Duodenal mucosa (tissue), 2 donors: ENCODE data around the gene CTBP2.

Experiments used
- H3K27ac ChIP-seq: one replicate; pipeline ENCODE4 v1.7.0; 2013; ENCODE audit warnings: low read depth, low read length
- H3K27me3 ChIP-seq, 2 donors: one replicate each; pipeline ENCODE4 v1.7.0; 2013; ENCODE audit warnings: low read length in 2 of 2, control low read depth in 1 of 2; ENCODE audit not compliant: insufficient read depth in 2 of 2, control insufficient read depth in 1 of 2
- H3K36me3 ChIP-seq, 2 donors: one replicate each; pipeline ENCODE4 v1.7.0; 2013; ENCODE audit warnings: low read length in 2 of 2, control low read depth in 1 of 2; ENCODE audit not compliant: insufficient read depth in 2 of 2, control insufficient read depth in 1 of 2
- H3K4me1 ChIP-seq, 2 donors: one replicate each; pipeline ENCODE4 v1.7.0; 2013; ENCODE audit warnings: low read length in 2 of 2, control low read depth in 1 of 2; ENCODE audit not compliant: insufficient read depth in 2 of 2, control insufficient read depth in 1 of 2
- H3K4me3 ChIP-seq, 2 donors: one replicate each; pipeline ENCODE4 v1.7.0; 2013; ENCODE audit warnings: low read length in 2 of 2, low read depth in 1 of 2
- H3K9ac ChIP-seq, 2 donors: one replicate each; pipeline ENCODE4 v1.7.0; 2013; ENCODE audit warnings: low read length in 2 of 2, low read depth in 1 of 2
- H3K9me3 ChIP-seq, 2 donors: one replicate each; pipeline ENCODE4 v1.7.0; 2013; ENCODE audit warnings: low read length in 2 of 2, control low read depth in 1 of 2; ENCODE audit not compliant: control insufficient read depth in 1 of 2

Gene CTBP2

GRCh38 chr10:125091891-125092290 lies 68.5 kb downstream of the CTBP2 start:
- Histone ChIP-seq H3K36me3 (peaks cover 10 to 31% of the 10 kb centered on the region in 2 donors), H3K9ac (no peak overlapping the region), H3K27me3 (no peaks in the 10 kb centered on the region), H3K4me1 (peaks cover 16 to 26% of the 10 kb centered on the region in 2 donors), H3K27ac (no peak overlapping the region), H3K9me3 (no peaks in the 10 kb centered on the region), H3K4me3 (no peak overlapping the region)

GRCh38 chr10:125089469-125089868 lies 70.9 kb downstream of the CTBP2 start:
- H3K4me1 ChIP-seq, result peaks cover 16 to 19% of the 10 kb centered on the region in 2 donors

GRCh38 chr10:125087897-125088215 lies 72.5 kb downstream of the CTBP2 start:
- Histone ChIP-seq H3K27ac (no peak overlapping the region), H3K4me1 (peaks cover 7 to 8% of the 10 kb centered on the region in 2 donors), H3K9ac (no peak overlapping the region), H3K4me3 (no peak overlapping the region), H3K36me3 (peaks cover 10 to 39% of the 10 kb centered on the region in 2 donors), H3K9me3 (no peaks in the 10 kb centered on the region), H3K27me3 (no peaks in the 10 kb centered on the region)

More at GRCh38 chr10:125089469-125089868, 70.9 kb downstream of the CTBP2 start:
- no peak overlapping the region for H3K9ac ChIP-seq
- no peaks in the 10 kb centered on the region for H3K27me3 ChIP-seq
- H3K9me3 ChIP-seq, result no peaks in the 10 kb centered on the region
- no peak overlapping the region for H3K27ac ChIP-seq
- no peak overlapping the region for H3K4me3 ChIP-seq
- peaks cover 10 to 34% of the 10 kb centered on the region in 2 donors for H3K36me3 ChIP-seq

GRCh38 chr10:125087191-125087896 lies 73.0 kb downstream of the CTBP2 start:
- Histone ChIP-seq H3K27me3 (no peaks in the 10 kb centered on the region), H3K9ac (no peak overlapping the region), H3K27ac (no peak overlapping the region), H3K36me3 (peaks cover 10 to 39% of the 10 kb centered on the region in 2 donors), H3K9me3 (no peaks in the 10 kb centered on the region), H3K4me1 (peaks cover 2 to 3% of the 10 kb centered on the region in 2 donors), H3K4me3 (no peak overlapping the region)

GRCh38 chr10:125086691-125087090 lies 73.7 kb downstream of the CTBP2 start:
- Histone ChIP-seq H3K4me1 (peaks cover 0 to 3% of the 10 kb centered on the region in 2 donors), H3K9ac (no peak overlapping the region), H3K9me3 (no peaks in the 10 kb centered on the region), H3K27me3 (no peaks in the 10 kb centered on the region), H3K4me3 (no peak overlapping the region), H3K36me3 (peaks cover 10 to 42% of the 10 kb centered on the region in 2 donors), H3K27ac (no peak overlapping the region)

- H3K36me3 ChIP-seq, result peaks cover 13 to 42% of the 10 kb centered on the region in 2 donors
- H3K9me3 ChIP-seq, result no peaks in the 10 kb centered on the region
- no peak overlapping the region for H3K9ac ChIP-seq
- H3K4me1 ChIP-seq, result peaks cover 0 to 4% of the 10 kb centered on the region in 2 donors
- H3K27me3 ChIP-seq, result no peaks in the 10 kb centered on the region
- no peak overlapping the region for H3K4me3 ChIP-seq
- H3K27ac ChIP-seq, result peak overlapping the region; percentile 37
These were observed 74.9 kb downstream of the CTBP2 start for GRCh38 chr10:125085258-125086054.

- no peaks in the 10 kb centered on the region for H3K27me3 ChIP-seq
- peaks cover 0 to 4% of the 10 kb centered on the region in 2 donors for H3K4me1 ChIP-seq
- no peak overlapping the region for H3K4me3 ChIP-seq
- no peak overlapping the region for H3K9ac ChIP-seq
- peak overlapping the region; percentile 72 for H3K27ac ChIP-seq
- no peaks in the 10 kb centered on the region for H3K9me3 ChIP-seq
- peaks cover 17 to 42% of the 10 kb centered on the region in 2 donors for H3K36me3 ChIP-seq
These were observed 75.6 kb downstream of the CTBP2 start for GRCh38 chr10:125084614-125085257.

- no peak overlapping the region for H3K4me3 ChIP-seq
- no peaks in the 10 kb centered on the region for H3K27me3 ChIP-seq
- H3K36me3 ChIP-seq, result peaks cover 17 to 42% of the 10 kb centered on the region in 2 donors
- H3K27ac ChIP-seq, result peak overlapping the region; percentile 72
- no peaks in the 10 kb centered on the region for H3K9me3 ChIP-seq
- no peak overlapping the region for H3K9ac ChIP-seq
- peaks cover 0 to 4% of the 10 kb centered on the region in 2 donors for H3K4me1 ChIP-seq
These were observed 76.2 kb downstream of the CTBP2 start for GRCh38 chr10:125084191-125084613.

GRCh38 chr10:125083576-125083920 lies 76.8 kb downstream of the CTBP2 start:
- Histone ChIP-seq H3K9ac (no peak overlapping the region), H3K4me3 (no peak overlapping the region), H3K27me3 (no peaks in the 10 kb centered on the region), H3K9me3 (no peaks in the 10 kb centered on the region), H3K4me1 (peaks cover 0 to 4% of the 10 kb centered on the region in 2 donors), H3K27ac (no peak overlapping the region), H3K36me3 (peaks cover 17 to 42% of the 10 kb centered on the region in 2 donors)
